GM21515 (cell line): ENCODE results near the gene IDH1.
"Not testable (repeated sequence)": the region's sequence is repeated elsewhere in the genome, so short reads cannot be mapped to it uniquely, and the experiment has no call there.

Experiments
- ATAC-seq: cut with Tn5 transposase; IDR thresholded peaks from one replicate; pipeline ENCODE4 v1.9.1; 2021; ENCODE audit not compliant: unreplicated experiment

Gene IDH1

GRCh38 chr2:208256849-208257813, 2.3 kb upstream of the IDH1 start:
- not testable (repeated sequence) for ATAC-seq

GRCh38 chr2:208256192-208256782, 1.4 kb upstream of the IDH1 start:
- no peak for ATAC-seq

- ATAC-seq: peak; percentile 18
These were observed 761 bp upstream of the IDH1 start for GRCh38 chr2:208255557-208256106.

GRCh38 chr2:208254118-208254870, 577 bp downstream of the IDH1 start:
- peak; percentile 82 for ATAC-seq

- no peak for ATAC-seq
These were observed 1.2 kb downstream of the IDH1 start for GRCh38 chr2:208253600-208254117.

- no peak for ATAC-seq
These were observed 2.0 kb downstream of the IDH1 start for GRCh38 chr2:208252716-208253492.

- no peak for ATAC-seq
These were observed 3.8 kb downstream of the IDH1 start for GRCh38 chr2:208251098-208251497.

GRCh38 chr2:208250388-208250787, 4.5 kb downstream of the IDH1 start:
- ATAC-seq: no peak

- no peak for ATAC-seq
These were observed 5.6 kb downstream of the IDH1 start for GRCh38 chr2:208249296-208249695.

- no peak for ATAC-seq
These were observed 6.3 kb downstream of the IDH1 start for GRCh38 chr2:208248601-208249000.

- ATAC-seq: no peak
These were observed 9.1 kb downstream of the IDH1 start for GRCh38 chr2:208245746-208246145.

- ATAC-seq: no peak
These were observed 10.4 kb downstream of the IDH1 start for GRCh38 chr2:208244422-208244821.

GRCh38 chr2:208240619-208241209, 14.2 kb downstream of the IDH1 start:
- no peak for ATAC-seq

- ATAC-seq: no peak
These were observed 14.9 kb downstream of the IDH1 start for GRCh38 chr2:208239770-208240493.

- no peak for ATAC-seq
These were observed 19.0 kb downstream of the IDH1 start for GRCh38 chr2:208235860-208236259.

- ATAC-seq: no peak
These were observed 20.1 kb downstream of the IDH1 start for GRCh38 chr2:208234786-208235185.

- no peak for ATAC-seq
These were observed 26.4 kb downstream of the IDH1 start for GRCh38 chr2:208228476-208228875.

- no peak for ATAC-seq
These were observed 27.2 kb downstream of the IDH1 start for GRCh38 chr2:208227581-208228232.

- no peak for ATAC-seq
These were observed 30.1 kb downstream of the IDH1 start for GRCh38 chr2:208224802-208225201.
